NOMO-1 treated with dmso at 0.1 percent for 144 hours (cell line): ENCODE results near the gene LTBP3.
"Not testable (repeated sequence)": the region's sequence is repeated elsewhere in the genome, so short reads cannot be mapped to it uniquely, and the experiment has no call there.

Source experiments
- DNase-seq: peaks from one replicate; lab custom pipeline; 2025; ENCODE audit not compliant: unreplicated experiment; lab: John Stamatoyannopoulos, UW

The LTBP3 gene

GRCh38 chr11:65518941-65519549 is 39.1 kb downstream of the LTBP3 start:
- DNase-seq: not testable (repeated sequence)

DNA sequence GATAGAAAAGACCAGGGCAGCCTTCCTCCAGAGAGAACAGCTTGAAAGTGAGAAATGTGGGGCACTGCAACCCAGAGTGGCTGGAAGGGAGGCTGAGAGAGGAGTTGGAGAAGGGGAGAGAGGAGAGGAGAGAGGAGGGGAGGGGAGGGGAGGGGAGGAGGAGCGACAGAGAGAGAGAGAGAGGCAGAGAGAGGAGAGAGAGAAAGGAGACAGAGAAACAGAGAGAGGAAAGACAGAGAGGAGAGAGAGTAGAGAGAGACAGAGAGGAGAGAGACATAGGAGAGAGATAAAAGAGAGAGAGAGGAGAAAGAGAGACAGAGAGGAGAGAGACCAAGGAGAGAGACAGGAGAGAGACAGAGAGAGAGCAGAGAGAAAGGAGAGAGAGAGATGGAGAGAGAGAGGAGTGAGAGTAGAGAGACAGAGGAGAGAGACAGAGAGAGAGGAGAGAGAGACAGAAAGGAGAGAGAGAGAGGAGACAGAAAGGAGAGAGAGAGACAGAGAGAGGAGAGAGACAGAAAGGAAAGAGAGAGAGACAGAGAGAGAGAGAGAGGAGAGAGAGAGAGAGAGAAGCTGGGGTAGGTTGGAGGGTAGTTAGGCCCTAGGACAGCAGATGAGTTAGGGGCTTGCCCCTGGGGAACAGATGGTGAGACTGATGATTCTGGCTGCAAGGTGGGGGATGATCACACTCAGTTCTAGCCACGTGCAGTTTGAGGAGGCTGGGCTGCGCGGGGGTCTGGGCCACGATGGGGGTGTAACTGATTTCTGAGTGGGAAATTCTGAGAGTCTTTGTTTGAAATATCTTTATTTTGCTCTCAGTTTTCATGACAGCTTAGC is 41.8 kb downstream of the LTBP3 start:
- DNase-seq: no peak

DNA sequence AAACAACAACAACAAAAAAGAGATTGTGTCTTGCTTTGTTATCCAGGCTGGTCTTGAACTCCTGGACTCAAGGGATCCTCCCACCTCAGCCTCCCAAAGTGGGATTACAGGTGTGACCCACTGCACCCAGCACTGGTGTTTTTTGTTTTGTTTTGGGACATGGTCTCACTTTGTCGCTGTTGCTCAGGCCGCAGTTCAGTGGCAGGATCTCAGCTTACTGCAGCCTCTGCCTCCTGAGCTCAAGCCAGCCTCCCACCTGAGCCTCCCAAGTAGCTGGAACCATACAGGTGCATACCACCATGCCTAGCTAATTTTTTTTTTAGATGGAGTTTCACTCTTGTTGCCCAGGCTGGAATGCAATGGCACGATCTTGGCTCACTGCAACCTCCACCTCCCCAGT is 45.8 kb downstream of the LTBP3 start:
- not testable (repeated sequence) for DNase-seq

DNA sequence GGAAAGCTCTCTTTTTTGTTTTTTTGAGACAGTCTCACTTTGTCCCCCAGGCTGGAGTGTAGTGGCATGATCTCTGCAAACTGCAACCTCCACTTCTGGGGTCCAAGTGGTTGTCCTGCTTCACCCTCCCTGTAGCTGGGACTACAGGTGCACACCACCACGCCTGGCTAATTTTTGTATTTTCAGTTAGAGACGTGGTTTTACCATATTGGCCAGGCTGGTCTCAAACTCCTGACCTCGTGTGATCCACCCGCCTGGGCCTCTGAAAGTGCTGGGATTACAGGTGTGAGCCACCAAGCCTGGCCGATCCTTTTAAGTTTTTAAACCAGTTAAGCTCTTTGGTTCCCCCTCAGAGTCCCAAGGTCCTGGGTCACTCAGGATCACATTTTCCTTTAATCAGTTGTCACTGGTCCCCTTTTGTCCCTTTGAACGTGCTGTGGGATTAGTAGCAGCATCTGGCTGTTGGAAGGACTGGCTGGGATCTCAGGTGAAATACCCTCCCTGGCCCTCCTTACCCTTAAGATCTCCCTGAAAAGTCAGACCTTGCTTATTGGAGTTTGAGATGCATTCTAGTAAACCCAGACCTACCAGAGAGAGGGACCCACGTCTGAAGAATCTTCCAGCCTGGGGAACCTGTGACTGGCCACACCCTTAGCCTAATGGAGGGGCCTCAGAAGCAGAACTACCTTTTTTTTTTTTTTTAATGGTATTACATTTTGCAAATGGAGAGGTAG is 51.2 kb downstream of the LTBP3 start:
- peak; percentile 94 for DNase-seq

GRCh38 chr11:65506290-65506771 is 51.8 kb downstream of the LTBP3 start:
- DNase-seq: peak; percentile 44

GRCh38 chr11:65505466-65506289 is 52.5 kb downstream of the LTBP3 start:
- DNase-seq: no peak

- no peak for DNase-seq
These were observed 53.3 kb downstream of the LTBP3 start for GRCh38 chr11:65504674-65505465.

DNA sequence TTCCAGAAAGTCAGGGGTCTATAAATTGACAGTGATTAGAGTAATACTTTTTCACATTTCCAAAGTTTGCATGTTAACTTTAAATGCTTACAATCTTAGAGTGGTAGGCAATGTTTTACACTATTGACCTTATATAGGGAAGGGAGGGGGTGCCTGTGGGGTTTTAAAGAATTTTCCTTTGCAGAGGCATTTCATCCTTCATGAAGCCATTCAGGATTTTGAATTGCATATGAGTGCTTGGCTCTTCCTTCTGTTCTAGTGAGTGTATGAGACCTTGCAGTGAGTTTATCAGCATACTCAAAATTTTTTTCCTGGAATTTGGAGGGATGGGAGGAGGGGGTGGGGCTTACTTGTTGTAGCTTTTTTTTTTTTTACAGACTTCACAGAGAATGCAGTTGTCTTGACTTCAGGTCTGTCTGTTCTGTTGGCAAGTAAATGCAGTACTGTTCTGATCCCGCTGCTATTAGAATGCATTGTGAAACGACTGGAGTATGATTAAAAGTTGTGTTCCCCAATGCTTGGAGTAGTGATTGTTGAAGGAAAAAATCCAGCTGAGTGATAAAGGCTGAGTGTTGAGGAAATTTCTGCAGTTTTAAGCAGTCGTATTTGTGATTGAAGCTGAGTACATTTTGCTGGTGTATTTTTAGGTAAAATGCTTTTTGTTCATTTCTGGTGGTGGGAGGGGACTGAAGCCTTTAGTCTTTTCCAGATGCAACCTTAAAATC is 54.0 kb downstream of the LTBP3 start:
- no peak for DNase-seq

DNA sequence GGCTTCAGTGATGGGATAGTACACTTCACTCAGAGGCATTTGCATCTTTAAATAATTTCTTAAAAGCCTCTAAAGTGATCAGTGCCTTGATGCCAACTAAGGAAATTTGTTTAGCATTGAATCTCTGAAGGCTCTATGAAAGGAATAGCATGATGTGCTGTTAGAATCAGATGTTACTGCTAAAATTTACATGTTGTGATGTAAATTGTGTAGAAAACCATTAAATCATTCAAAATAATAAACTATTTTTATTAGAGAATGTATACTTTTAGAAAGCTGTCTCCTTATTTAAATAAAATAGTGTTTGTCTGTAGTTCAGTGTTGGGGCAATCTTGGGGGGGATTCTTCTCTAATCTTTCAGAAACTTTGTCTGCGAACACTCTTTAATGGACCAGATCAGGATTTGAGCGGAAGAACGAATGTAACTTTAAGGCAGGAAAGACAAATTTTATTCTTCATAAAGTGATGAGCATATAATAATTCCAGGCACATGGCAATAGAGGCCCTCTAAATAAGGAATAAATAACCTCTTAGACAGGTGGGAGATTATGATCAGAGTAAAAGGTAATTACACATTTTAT is 54.7 kb downstream of the LTBP3 start:
- no peak for DNase-seq

DNA sequence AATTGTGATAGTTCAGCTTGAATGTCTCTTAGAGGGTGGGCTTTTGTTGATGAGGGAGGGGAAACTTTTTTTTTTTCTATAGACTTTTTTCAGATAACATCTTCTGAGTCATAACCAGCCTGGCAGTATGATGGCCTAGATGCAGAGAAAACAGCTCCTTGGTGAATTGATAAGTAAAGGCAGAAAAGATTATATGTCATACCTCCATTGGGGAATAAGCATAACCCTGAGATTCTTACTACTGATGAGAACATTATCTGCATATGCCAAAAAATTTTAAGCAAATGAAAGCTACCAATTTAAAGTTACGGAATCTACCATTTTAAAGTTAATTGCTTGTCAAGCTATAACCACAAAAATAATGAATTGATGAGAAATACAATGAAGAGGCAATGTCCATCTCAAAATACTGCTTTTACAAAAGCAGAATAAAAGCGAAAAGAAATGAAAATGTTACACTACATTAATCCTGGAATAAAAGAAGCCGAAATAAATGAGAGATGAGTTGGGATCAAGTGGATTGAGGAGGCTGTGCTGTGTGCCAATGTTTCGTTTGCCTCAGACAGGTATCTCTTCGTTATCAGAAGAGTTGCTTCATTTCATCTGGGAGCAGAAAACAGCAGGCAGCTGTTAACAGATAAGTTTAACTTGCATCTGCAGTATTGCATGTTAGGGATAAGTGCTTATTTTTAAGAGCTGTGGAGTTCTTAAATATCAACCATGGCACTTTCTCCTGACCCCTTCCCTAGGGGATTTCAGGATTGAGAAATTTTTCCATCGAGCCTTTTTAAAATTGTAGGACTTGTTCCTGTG is 55.4 kb downstream of the LTBP3 start:
- DNase-seq: no peak

DNA sequence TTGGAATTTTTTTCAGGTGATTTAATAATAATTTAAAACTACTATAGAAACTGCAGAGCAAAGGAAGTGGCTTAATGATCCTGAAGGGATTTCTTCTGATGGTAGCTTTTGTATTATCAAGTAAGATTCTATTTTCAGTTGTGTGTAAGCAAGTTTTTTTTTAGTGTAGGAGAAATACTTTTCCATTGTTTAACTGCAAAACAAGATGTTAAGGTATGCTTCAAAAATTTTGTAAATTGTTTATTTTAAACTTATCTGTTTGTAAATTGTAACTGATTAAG is 55.9 kb downstream of the LTBP3 start:
- DNase-seq: no peak

- DNase-seq: no peak
These were observed 56.5 kb downstream of the LTBP3 start for GRCh38 chr11:65501472-65502273.

DNA sequence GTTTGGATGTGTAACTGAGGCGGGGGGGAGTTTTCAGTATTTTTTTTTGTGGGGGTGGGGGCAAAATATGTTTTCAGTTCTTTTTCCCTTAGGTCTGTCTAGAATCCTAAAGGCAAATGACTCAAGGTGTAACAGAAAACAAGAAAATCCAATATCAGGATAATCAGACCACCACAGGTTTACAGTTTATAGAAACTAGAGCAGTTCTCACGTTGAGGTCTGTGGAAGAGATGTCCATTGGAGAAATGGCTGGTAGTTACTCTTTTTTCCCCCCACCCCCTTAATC is 57.0 kb downstream of the LTBP3 start:
- DNase-seq: no peak

DNA sequence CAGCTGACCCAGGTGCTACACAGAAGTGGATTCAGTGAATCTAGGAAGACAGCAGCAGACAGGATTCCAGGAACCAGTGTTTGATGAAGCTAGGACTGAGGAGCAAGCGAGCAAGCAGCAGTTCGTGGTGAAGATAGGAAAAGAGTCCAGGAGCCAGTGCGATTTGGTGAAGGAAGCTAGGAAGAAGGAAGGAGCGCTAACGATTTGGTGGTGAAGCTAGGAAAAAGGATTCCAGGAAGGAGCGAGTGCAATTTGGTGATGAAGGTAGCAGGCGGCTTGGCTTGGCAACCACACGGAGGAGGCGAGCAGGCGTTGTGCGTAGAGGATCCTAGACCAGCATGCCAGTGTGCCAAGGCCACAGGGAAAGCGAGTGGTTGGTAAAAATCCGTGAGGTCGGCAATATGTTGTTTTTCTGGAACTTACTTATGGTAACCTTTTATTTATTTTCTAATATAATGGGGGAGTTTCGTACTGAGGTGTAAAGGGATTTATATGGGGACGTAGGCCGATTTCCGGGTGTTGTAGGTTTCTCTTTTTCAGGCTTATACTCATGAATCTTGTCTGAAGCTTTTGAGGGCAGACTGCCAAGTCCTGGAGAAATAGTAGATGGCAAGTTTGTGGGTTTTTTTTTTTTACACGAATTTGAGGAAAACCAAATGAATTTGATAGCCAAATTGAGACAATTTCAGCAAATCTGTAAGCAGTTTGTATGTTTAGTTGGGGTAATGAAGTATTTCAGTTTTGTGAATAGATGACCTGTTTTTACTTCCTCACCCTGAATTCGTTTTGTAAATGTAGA is 57.6 kb downstream of the LTBP3 start:
- DNase-seq: no peak

DNA sequence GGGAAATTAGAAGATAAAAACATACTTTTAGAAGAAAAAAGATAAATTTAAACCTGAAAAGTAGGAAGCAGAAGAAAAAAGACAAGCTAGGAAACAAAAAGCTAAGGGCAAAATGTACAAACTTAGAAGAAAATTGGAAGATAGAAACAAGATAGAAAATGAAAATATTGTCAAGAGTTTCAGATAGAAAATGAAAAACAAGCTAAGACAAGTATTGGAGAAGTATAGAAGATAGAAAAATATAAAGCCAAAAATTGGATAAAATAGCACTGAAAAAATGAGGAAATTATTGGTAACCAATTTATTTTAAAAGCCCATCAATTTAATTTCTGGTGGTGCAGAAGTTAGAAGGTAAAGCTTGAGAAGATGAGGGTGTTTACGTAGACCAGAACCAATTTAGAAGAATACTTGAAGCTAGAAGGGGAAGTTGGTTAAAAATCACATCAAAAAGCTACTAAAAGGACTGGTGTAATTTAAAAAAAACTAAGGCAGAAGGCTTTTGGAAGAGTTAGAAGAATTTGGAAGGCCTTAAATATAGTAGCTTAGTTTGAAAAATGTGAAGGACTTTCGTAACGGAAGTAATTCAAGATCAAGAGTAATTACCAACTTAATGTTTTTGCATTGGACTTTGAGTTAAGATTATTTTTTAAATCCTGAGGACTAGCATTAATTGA is 58.3 kb downstream of the LTBP3 start:
- peak; percentile 34 for DNase-seq

- peak; percentile 87 for DNase-seq
These were observed 59.0 kb downstream of the LTBP3 start, which contains the start of gene MALAT1 for GRCh38 chr11:65498977-65499712. MALAT1 (plus strand) TSS chr11:65499045.
